Measurements from ENCODE around the gene RPS6KA2. TPM values are rescaled to one million over a fixed set of nuclear protein-coding genes. Genes with fewer than 3 reads are reported as not detected.

RPS6KA2 gene
- total RNA-seq, 1 donor from 2014 or later = 124 TPM

DNA sequence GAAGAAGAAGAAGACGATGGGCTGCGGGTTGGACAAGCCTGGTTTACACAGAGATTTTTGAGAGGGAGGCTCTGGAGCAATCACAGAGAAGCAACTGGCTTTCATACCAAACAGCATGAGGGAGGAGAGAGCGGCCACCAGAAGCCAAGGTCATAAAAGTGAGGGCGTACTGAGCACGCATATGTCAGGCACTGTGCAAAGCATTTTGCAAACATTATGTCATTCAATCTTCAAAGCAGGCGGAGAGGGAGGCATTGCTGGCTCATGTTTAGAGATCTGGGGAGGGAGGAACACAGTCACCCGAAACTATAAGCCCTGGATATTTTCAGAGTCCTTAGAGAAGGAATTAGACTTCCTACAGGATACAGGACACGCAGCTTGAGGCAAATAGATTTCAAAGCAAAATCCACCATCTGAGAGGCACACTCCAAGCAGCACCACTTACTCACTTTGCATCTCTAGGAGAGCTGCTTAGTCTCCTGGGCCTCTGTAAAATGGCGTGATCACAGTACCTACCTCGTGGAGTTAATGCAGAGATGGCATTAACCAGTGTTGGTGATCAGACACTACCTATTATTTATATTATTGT lies 65.2 kb downstream of the RPS6KA2 start:
- no peaks in the 10 kb centered on the region for H3K27me3 Mint-ChIP-seq (ENCODE audit: low read depth)
- H3K27ac Mint-ChIP-seq (ENCODE audit: unreplicated experiment) = peak overlapping the region; percentile 45
- DNase-seq (ENCODE audit: low spot score) = no peak
- no peak overlapping the region for H3K4me3 Mint-ChIP-seq (ENCODE audit: unreplicated experiment)
- TF ChIP-seq, protein P1, sequence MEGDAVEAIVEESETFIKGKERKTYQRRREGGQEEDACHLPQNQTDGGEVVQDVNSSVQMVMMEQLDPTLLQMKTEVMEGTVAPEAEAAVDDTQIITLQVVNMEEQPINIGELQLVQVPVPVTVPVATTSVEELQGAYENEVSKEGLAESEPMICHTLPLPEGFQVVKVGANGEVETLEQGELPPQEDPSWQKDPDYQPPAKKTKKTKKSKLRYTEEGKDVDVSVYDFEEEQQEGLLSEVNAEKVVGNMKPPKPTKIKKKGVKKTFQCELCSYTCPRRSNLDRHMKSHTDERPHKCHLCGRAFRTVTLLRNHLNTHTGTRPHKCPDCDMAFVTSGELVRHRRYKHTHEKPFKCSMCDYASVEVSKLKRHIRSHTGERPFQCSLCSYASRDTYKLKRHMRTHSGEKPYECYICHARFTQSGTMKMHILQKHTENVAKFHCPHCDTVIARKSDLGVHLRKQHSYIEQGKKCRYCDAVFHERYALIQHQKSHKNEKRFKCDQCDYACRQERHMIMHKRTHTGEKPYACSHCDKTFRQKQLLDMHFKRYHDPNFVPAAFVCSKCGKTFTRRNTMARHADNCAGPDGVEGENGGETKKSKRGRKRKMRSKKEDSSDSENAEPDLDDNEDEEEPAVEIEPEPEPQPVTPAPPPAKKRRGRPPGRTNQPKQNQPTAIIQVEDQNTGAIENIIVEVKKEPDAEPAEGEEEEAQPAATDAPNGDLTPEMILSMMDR (IDR thresholded peaks at IDR 0.05) = no peak
- peaks cover 60% of the 10 kb centered on the region for H3K4me1 Mint-ChIP-seq (ENCODE audit: low read depth)
- H3K9me3 Mint-ChIP-seq (ENCODE audit: low read depth) = peaks cover 15% of the 10 kb centered on the region
- peaks cover 27% of the 10 kb centered on the region for H3K36me3 Mint-ChIP-seq (ENCODE audit: low read depth)

DNA sequence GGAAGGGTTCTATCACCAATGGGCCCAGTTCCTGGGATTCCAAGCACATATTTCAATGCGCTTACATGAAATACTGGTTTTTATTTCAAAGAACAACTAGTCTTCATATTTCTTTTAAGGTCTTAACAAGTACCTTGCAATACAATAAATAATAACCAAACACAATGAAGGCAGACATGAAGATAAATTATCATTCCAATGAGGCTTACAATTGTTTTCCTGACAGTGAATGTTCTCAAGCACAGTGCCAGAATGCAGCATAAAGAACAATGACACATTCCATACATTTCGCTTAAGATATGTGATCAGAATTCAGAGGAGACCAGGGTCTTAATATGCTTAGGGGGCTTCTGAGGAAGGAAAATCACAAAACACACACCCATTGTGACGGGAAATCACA lies 66.8 kb downstream of the RPS6KA2 start:
- H3K27me3 Mint-ChIP-seq (ENCODE audit: low read depth) = no peaks in the 10 kb centered on the region
- DNase-seq (ENCODE audit: low spot score) = no peak
- H3K4me1 Mint-ChIP-seq (ENCODE audit: low read depth) = peaks cover 62% of the 10 kb centered on the region
- TF ChIP-seq, protein P1 (IDR thresholded peaks at IDR 0.05) = no peak
- no peak overlapping the region for H3K4me3 Mint-ChIP-seq (ENCODE audit: unreplicated experiment)
- H3K36me3 Mint-ChIP-seq (ENCODE audit: low read depth) = peaks cover 27% of the 10 kb centered on the region
- H3K27ac Mint-ChIP-seq (ENCODE audit: unreplicated experiment) = no peak overlapping the region
- H3K9me3 Mint-ChIP-seq (ENCODE audit: low read depth) = peaks cover 15% of the 10 kb centered on the region

DNA sequence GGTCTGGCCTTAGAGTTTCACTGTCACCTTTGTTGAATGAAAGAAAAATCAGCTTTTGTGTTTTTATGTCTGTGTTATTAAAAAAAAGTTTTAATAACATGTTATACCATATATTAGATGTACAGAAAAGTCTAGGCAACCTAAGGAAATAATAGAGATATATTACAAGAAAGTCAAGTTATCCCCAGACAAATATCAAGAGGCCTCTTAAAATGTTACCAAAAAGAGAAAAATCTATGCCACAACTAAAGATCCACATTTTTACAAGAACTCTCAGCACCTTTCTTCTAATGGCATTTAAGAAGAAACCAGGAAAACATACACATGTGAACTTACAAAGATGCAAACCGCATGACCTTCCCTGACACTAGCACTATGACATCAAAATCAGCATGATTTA lies 67.4 kb downstream of the RPS6KA2 start:
- TF ChIP-seq, protein P1 (IDR thresholded peaks at IDR 0.05) = no peak
- Mint-ChIP-seq H3K4me1 (ENCODE audit: low read depth) (peaks cover 62% of the 10 kb centered on the region), H3K36me3 (ENCODE audit: low read depth) (peaks cover 27% of the 10 kb centered on the region), H3K27me3 (ENCODE audit: low read depth) (no peaks in the 10 kb centered on the region), H3K4me3 (ENCODE audit: unreplicated experiment) (no peak overlapping the region), H3K27ac (ENCODE audit: unreplicated experiment) (no peak overlapping the region), H3K9me3 (ENCODE audit: low read depth) (peaks cover 15% of the 10 kb centered on the region)
- no peak for DNase-seq (ENCODE audit: low spot score)

DNA sequence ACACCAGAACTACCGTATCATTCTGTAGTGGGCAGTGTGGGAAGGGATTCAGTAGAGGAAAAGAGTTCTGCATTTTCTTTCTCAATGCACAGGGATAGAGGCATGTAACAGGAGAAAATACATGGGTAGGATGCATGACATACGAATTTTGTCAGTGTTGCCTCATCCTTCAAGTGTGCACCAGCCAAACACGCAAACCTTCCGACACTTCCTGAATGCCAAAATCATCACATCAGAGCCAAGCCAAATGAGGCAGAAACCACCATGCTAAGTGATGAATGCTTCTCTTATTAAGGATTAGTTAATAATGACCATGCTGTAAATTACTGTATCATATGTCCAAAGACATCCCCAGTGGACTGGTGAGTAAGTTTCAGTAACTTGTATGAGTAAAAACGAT lies 67.8 kb downstream of the RPS6KA2 start:
- H3K36me3 Mint-ChIP-seq (ENCODE audit: low read depth) = peaks cover 23% of the 10 kb centered on the region
- H3K4me3 Mint-ChIP-seq (ENCODE audit: unreplicated experiment) = no peak overlapping the region
- TF ChIP-seq, protein P1 (IDR thresholded peaks at IDR 0.05) = no peak
- peaks cover 62% of the 10 kb centered on the region for H3K4me1 Mint-ChIP-seq (ENCODE audit: low read depth)
- DNase-seq (ENCODE audit: low spot score) = no peak
- H3K9me3 Mint-ChIP-seq (ENCODE audit: low read depth) = peaks cover 15% of the 10 kb centered on the region
- H3K27me3 Mint-ChIP-seq (ENCODE audit: low read depth) = no peaks in the 10 kb centered on the region
- peak overlapping the region; percentile 96 for H3K27ac Mint-ChIP-seq (ENCODE audit: unreplicated experiment)

DNA sequence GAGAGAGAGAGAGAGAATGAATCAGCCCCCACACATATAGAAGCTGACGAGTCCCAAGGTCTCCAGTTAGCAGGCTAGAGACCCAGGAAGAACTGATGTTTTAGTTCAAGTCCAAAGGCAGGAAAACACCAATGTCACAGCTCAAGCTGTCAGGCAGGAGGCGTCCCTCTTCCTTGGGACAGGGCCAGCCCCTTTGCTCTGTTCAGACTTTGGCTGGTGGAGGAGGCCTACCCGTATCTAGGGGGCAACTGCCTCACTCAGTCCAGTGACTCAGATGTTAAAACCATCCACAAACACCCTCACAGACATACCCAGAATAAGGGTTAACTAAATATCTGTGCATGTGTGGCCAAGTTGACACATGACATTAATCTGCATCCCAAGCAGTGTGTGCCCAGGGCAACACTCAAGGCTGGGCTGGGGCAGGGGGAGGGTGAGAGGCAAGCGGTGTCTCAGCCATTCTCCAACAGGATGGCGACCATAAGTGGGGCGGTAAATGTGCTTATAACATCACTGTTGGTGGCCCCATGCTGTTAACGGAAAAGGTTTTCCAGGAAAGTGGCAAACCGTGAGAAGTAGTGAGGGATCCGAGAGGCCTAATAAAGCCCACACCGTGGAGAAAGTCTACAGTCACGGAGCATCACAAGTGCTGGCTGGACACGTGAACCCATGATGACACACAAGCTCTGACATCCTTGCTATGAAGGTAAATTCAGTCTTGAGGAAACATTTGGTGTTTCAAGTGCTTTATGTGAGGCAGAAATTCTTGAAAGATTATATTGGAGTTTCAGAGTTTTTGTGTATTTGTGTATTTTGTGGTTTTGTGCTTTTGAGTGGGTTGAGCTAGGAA lies 68.7 kb downstream of the RPS6KA2 start:
- Mint-ChIP-seq H3K27me3 (ENCODE audit: low read depth) (no peaks in the 10 kb centered on the region), H3K4me1 (ENCODE audit: low read depth) (peaks cover 67% of the 10 kb centered on the region), H3K9me3 (ENCODE audit: low read depth) (peaks cover 15% of the 10 kb centered on the region), H3K4me3 (ENCODE audit: unreplicated experiment) (no peak overlapping the region), H3K27ac (ENCODE audit: unreplicated experiment) (peak overlapping the region; percentile 96), H3K36me3 (ENCODE audit: low read depth) (peaks cover 23% of the 10 kb centered on the region)
- DNase-seq (ENCODE audit: low spot score) = no peak
- TF ChIP-seq, protein P1 (IDR thresholded peaks at IDR 0.05) = no peak
